GM18520 (cell line): ENCODE results near the gene FURIN.
"Not testable (repeated sequence)": the region's sequence is repeated elsewhere in the genome, so short reads cannot be mapped to it uniquely, and the experiment has no call there.

Source experiments
- ATAC-seq: cut with Tn5 transposase; IDR thresholded peaks from one replicate; pipeline ENCODE4 v1.9.1; 2021; ENCODE audit not compliant: unreplicated experiment

Gene FURIN

GRCh38 chr15:90869601-90870353 is 1.4 kb downstream of the FURIN start:
- ATAC-seq = no peak

DNA sequence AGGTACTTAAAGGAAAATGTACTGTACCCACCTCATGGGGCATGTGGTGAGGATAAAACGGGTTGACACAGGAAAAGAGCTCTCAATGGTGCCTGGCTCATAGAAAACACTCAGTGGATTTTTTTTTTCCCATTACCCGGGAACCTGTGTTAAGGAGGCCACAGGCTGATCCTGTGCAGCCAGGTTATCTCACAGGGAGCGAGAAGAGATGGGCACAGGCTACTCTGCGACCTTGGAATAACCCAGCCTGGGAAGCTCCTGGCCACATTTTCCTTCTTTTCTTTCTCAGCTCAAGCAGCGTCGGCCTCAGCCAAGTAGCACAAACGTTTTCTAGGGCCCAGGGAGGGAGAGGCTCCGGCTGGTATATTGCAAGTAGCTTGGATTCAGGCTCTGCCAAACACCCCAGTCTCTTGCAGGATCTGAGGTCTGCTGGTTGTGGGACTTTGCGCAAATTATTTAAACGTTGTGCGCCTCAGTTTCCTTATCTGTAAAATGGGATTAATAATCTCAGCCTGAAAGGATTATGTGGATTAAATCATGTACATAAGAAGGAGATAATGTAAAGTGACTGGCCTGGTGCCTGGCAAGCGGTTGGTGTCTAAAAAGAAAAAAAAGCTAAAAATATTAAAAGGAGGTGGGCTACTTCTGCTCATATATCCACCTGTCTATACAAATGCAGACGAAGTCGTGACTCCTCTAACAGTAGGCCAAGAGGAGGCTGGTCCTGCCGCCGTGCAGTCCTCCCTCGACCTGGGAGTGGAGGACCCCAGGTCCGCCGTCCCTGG is 2.2 kb downstream of the FURIN start:
- no peak for ATAC-seq

- ATAC-seq = no peak
Observed at GRCh38 chr15:90871139-90871715, 2.8 kb downstream of the FURIN start.

- ATAC-seq = no peak
Observed at GRCh38 chr15:90871716-90872485, 3.5 kb downstream of the FURIN start.

GRCh38 chr15:90872486-90873184 is 4.2 kb downstream of the FURIN start:
- no peak for ATAC-seq

DNA sequence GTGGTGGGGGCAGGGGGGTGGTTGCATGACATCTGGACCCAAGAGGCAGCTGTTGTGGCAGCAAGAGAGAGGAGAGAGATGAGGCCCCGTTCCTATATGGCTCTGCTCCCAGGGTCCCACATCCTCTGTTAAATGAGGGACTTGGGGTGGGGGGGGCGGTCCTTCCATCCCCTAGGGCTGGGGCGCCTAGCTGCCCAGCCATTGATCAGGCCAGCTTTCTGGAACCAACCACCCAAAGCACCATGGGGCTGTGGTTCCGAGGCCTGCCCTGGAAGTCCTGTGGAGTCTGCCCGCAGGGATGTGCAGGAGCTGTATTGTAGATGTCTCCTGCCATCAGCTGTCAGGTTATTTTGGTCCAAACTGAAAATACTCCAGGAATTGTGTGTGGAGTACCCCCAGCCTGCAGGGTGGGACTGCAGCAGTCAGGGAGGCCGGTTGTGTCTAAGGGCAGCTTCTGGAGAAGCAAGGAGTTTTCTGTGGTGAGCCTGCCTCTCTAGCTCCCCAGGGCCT is 5.2 kb downstream of the FURIN start:
- ATAC-seq = no peak

GRCh38 chr15:90873998-90874605 is 5.7 kb downstream of the FURIN start:
- no peak for ATAC-seq

DNA sequence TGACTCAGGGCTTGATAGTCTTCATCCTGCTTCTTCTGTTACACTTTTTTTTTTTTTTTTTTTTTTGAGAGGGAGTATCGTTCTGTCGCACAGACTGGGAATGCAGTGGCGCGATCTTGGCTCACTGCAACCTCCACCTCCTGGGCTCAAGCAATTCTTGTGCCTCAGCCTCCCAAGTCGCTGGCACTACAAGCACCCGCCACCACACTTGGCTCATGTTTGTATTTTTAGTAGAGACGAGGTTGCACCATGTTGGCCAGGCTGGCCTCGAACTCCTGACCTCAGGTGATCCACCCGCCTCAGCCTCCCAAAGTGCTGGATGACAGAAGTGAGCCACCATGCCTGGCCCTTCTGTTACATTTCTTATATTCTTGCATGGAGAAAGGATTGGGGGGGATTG is 6.6 kb downstream of the FURIN start:
- ATAC-seq = not testable (repeated sequence)

GRCh38 chr15:90875549-90875981 is 7.2 kb downstream of the FURIN start:
- ATAC-seq = no peak

DNA sequence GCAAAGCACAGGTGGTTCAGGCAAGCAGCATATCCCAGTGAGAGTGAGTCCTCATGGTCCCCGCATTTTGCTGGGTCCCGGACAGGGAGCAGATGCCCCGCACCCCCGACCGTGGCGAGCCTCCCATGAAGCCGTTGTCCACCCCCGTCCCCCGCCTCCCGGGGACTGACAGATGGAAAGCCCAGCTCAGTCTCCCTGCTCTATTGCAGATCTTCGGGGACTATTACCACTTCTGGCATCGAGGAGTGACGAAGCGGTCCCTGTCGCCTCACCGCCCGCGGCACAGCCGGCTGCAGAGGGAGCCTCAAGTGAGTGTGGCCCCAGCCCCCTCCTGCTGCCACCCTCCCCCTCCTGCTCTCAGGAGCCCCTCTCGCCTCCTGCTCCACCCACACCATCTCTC is 7.7 kb downstream of the FURIN start:
- ATAC-seq = no peak

GRCh38 chr15:90876512-90877170 is 8.3 kb downstream of the FURIN start:
- no peak for ATAC-seq

DNA sequence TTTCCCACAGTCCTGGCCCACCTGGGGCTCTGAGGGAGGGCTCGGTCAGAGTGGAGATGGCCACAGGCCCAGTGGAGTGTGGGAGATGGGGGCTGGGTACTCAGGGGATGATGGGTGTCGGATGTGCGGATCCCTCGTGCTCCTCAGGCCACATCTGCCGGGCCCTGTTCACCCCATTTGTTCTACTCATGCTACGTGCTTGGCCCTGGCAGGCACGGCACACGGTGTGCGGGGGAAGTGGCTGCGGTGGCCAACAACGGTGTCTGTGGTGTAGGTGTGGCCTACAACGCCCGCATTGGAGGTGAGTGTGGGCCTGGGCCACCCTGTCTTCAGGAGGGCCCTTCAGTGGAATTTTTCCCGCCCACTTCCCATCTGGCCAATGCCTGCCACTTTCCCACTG is 8.9 kb downstream of the FURIN start:
- no peak for ATAC-seq

DNA sequence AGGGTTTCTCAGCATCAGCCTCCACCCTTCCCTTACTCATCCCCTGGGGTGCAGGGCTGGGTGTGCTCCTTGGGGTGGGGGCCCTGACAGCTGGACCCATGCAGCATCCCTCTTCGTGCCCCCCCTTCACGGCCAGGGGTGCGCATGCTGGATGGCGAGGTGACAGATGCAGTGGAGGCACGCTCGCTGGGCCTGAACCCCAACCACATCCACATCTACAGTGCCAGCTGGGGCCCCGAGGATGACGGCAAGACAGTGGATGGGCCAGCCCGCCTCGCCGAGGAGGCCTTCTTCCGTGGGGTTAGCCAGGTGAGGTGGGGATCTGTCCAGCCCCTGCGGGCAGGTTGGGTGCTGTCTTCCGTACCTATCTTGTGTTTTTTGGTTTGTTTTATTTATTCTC is 9.6 kb downstream of the FURIN start:
- ATAC-seq = no peak

- no peak for ATAC-seq
Observed at GRCh38 chr15:90878660-90879059, 10.3 kb downstream of the FURIN start.

DNA sequence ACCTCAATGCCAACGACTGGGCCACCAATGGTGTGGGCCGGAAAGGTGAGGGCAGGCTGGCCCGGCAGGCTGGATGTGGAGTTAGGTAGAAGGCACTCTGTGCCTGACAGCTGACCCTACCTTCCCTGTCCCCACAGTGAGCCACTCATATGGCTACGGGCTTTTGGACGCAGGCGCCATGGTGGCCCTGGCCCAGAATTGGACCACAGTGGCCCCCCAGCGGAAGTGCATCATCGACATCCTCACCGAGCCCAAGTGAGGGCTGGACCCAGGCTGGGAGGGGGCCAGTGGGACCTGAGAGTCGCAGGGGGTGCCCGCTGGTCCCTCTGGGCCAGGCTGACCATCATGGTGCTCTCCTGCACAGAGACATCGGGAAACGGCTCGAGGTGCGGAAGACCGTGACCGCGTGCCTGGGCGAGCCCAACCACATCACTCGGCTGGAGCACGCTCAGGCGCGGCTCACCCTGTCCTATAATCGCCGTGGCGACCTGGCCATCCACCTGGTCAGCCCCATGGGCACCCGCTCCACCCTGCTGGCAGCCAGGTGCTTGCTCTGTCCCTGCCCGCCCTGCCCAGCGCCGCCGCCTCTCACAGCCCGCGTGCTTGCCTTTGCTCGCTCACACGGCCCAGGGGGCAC is 11.5 kb downstream of the FURIN start:
- ATAC-seq = no peak

- no peak for ATAC-seq
Observed at GRCh38 chr15:90880381-90881145, 12.2 kb downstream of the FURIN start.

DNA sequence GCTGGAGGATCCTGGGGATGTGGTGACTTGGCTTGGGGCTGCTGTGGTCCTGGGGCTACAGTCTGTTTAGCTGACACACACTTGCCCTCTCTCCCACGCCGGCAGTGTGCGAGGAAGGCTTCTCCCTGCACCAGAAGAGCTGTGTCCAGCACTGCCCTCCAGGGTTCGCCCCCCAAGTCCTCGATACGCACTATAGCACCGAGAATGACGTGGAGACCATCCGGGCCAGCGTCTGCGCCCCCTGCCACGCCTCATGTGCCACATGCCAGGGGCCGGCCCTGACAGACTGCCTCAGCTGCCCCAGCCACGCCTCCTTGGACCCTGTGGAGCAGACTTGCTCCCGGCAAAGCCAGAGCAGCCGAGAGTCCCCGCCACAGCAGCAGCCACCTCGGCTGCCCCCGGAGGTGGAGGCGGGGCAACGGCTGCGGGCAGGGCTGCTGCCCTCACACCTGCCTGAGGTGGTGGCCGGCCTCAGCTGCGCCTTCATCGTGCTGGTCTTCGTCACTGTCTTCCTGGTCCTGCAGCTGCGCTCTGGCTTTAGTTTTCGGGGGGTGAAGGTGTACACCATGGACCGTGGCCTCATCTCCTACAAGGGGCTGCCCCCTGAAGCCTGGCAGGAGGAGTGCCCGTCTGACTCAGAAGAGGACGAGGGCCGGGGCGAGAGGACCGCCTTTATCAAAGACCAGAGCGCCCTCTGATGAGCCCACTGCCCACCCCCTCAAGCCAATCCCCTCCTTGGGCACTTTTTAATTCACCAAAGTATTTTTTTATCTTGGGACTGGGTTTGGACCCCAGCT is 13.0 kb downstream of the FURIN start:
- ATAC-seq = no peak
